A673 (cell line): ENCODE results near the gene ARCN1. TPM values are rescaled to one million over a fixed set of nuclear protein-coding genes. Genes with fewer than 3 reads are reported as not detected.

Source experiments
- BruUV-seq: library from RNA; stranded (reverse); fragments of 400-500 nt; replicated peaks from 2 replicates; lab custom pipeline; 2021; lab: Mats Ljungman, UMichigan
- CTCF ChIA-PET: fragments of 300-600 bp; sonication (Branson Sonifier 250); formaldehyde crosslinking; loops from one replicate; lab custom pipeline; 2022; ENCODE audit warnings: antibody characterized with exemption; lab: Charles Lee
- POLR2A ChIA-PET: fragments of 300-600 bp; sonication (Branson Sonifier 250); formaldehyde crosslinking; loops from one replicate; lab custom pipeline; 2022; ENCODE audit warnings: antibody characterized with exemption; ENCODE audit not compliant: low non-redundant PET; lab: Charles Lee
- DNase-seq: peaks from one replicate; pipeline ENCODE4 v3.0.0-alpha.2; 2015; ENCODE audit warnings: low spot score
- H3K27ac ChIP-seq: fragments of 200-600 bp; sonication (generic); 2 replicates; pipeline ENCODE4 v1.5.1; 2016; ENCODE audit warnings: mixed run types, low read depth, mild to moderate bottlenecking, mixed read lengths, antibody characterized with exemption, low read length; ENCODE audit not compliant: poor library complexity, severe bottlenecking
- H3K27me3 ChIP-seq: fragments of 200-600 bp; sonication (generic); replicated peaks from 2 replicates; pipeline ENCODE4 v1.6.1; 2017; ENCODE audit warnings: mixed run types, low read depth, mild to moderate bottlenecking, mixed read lengths, antibody characterized with exemption, low read length; ENCODE audit not compliant: insufficient read depth, poor library complexity
- H3K36me3 ChIP-seq: fragments of 200-600 bp; sonication (generic); 2 replicates; pipeline ENCODE4 v1.6.1; 2016; ENCODE audit warnings: mixed run types, mild to moderate bottlenecking, mixed read lengths, antibody characterized with exemption, low read length; ENCODE audit not compliant: insufficient read depth, poor library complexity, severe bottlenecking
- H3K4me1 ChIP-seq: fragments of 200-600 bp; sonication (generic); 2 replicates; pipeline ENCODE4 v1.6.1; 2017; ENCODE audit warnings: mixed run types, mild to moderate bottlenecking, mixed read lengths, antibody characterized with exemption, low read length; ENCODE audit not compliant: insufficient read depth, poor library complexity, severe bottlenecking
- H3K4me3 ChIP-seq: fragments of 200-600 bp; sonication (generic); 2 replicates; pipeline ENCODE4 v1.5.1; 2016; ENCODE audit warnings: low read depth, mixed run types, mild to moderate bottlenecking, mixed read lengths, low read length; ENCODE audit not compliant: poor library complexity, severe bottlenecking
- H3K9me3 ChIP-seq: fragments of 200-600 bp; sonication (generic); 2 replicates; pipeline ENCODE4 v1.6.1; 2016; ENCODE audit warnings: mixed run types, low read depth, mild to moderate bottlenecking, mixed read lengths, antibody characterized with exemption, low read length; ENCODE audit not compliant: poor library complexity, severe bottlenecking
- EZH2 ChIP-seq: fragments of 200-600 bp; sonication (generic); IDR thresholded peaks from 2 replicates; pipeline ENCODE4 v1.6.1; 2017; ENCODE audit warnings: borderline replicate concordance, low read depth, mild to moderate bottlenecking, mixed read lengths, antibody characterized with exemption, low read length; ENCODE audit not compliant: poor library complexity, severe bottlenecking
- intact Hi-C: fragments of 100-400 bp; cut with micrococcal nuclease; formaldehyde crosslinking; loops from one replicate; pipeline ENCODE4 v1.10.0; 2022; ENCODE audit not compliant: unreplicated experiment
- total RNA-seq: library from RNA; stranded (reverse); gene quantifications from 2 replicates; pipeline ENCODE4 v1.2.3, GENCODE V29; 2021
- TF ChIP-seq, protein P1 (sequence below): fragments of 300-800, 200-600 bp; sonication (generic); conservative IDR thresholded peaks from 2 replicates; pipeline ENCODE4 v1.5.1; 2017; ENCODE audit warnings: low read depth, mild to moderate bottlenecking, antibody characterized with exemption, low read length, moderate library complexity, mixed read lengths

Gene ARCN1
- total RNA-seq, 1 experiment from 2014 or later, result 220 TPM

DNA sequence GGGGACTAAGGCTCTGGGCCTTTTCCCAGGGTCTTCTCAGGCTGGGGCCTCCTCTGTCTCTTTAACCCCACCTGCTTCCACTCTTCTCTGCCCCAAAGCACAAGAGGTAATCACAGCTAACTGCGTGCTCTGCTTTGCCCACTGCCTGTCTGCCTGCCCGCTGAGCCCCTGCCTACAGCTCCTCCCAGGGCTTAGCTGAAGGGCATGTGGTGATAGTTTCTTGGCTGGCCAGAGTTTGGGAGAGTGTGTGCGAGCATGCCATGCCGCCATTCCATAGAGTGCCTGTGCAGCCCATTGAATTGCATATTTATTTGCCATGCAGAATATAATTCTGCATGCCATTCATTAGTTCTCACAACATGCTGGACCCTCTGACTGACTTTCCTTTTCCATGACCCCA lies 67.7 kb downstream of the ARCN1 start:
- Histone ChIP-seq H3K36me3 (peaks cover 2% of the 10 kb centered on the region), H3K9me3 (no peaks in the 10 kb centered on the region), H3K27ac (no peak overlapping the region), H3K4me3 (no peak overlapping the region), H3K4me1 (peaks cover 4% of the 10 kb centered on the region), H3K27me3 (no peaks in the 10 kb centered on the region)
- TF ChIP-seq, protein P1, sequence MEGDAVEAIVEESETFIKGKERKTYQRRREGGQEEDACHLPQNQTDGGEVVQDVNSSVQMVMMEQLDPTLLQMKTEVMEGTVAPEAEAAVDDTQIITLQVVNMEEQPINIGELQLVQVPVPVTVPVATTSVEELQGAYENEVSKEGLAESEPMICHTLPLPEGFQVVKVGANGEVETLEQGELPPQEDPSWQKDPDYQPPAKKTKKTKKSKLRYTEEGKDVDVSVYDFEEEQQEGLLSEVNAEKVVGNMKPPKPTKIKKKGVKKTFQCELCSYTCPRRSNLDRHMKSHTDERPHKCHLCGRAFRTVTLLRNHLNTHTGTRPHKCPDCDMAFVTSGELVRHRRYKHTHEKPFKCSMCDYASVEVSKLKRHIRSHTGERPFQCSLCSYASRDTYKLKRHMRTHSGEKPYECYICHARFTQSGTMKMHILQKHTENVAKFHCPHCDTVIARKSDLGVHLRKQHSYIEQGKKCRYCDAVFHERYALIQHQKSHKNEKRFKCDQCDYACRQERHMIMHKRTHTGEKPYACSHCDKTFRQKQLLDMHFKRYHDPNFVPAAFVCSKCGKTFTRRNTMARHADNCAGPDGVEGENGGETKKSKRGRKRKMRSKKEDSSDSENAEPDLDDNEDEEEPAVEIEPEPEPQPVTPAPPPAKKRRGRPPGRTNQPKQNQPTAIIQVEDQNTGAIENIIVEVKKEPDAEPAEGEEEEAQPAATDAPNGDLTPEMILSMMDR, result no peak
- no peak for TF ChIP-seq EZH2
- POLR2A ChIA-PET, result no interaction called here
- intact Hi-C loops, result no loop called here
- no TSS peak for BruUV-seq
- CTCF ChIA-PET, result no interaction called here
- no peak for DNase-seq

DNA sequence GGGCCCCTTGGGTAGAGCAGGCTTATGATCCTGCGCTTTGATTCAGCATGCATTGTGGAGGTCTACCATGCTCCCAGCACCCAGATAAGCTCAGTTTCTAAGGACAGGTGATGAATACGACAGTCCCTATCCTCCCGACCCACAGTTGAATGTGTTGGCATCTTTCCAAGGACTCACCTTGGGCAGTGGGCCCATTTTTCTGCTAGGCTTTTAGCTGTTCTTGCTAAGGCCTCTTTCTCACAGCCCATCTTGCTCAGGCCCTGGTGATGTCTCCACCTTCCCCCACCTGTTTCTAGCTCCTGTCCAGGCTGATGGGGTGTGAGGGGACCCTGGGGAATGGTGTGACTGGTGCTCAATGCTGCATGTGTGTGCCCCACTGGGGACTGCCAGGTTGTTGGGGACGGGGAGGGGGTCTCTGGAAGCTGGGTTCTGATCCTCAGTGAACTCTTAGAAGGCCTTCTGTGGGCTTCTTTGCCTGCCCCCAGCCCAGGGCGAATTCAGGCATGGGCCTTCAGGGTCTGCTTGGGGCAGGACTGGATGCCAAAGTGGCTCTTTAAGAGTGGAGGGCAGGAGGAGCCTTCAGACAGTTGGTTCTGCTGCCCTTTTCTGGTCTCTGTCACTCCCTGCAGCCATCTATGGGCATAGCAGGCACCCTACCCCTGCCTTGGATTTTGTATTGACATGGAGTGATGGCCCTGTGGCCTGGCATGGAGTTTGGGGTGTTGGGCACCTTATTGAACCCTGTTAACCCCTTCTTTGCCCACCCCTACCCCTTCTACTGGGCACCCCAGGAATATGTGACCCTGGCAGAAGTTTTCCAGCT lies 68.3 kb downstream of the ARCN1 start:
- intact Hi-C loops, result no loop called here
- no peak overlapping the region for H3K4me3 ChIP-seq
- H3K27ac ChIP-seq, result no peak overlapping the region
- no TSS peak for BruUV-seq
- no peaks in the 10 kb centered on the region for H3K27me3 ChIP-seq
- H3K4me1 ChIP-seq, result no peaks in the 10 kb centered on the region
- no peaks in the 10 kb centered on the region for H3K9me3 ChIP-seq
- TF ChIP-seq, protein P1, result no peak
- TF ChIP-seq EZH2, result no peak
- DNase-seq, result no peak
- ChIA-PET POLR2A (no interaction called here), CTCF (no interaction called here)
- H3K36me3 ChIP-seq, result peaks cover 2% of the 10 kb centered on the region

DNA sequence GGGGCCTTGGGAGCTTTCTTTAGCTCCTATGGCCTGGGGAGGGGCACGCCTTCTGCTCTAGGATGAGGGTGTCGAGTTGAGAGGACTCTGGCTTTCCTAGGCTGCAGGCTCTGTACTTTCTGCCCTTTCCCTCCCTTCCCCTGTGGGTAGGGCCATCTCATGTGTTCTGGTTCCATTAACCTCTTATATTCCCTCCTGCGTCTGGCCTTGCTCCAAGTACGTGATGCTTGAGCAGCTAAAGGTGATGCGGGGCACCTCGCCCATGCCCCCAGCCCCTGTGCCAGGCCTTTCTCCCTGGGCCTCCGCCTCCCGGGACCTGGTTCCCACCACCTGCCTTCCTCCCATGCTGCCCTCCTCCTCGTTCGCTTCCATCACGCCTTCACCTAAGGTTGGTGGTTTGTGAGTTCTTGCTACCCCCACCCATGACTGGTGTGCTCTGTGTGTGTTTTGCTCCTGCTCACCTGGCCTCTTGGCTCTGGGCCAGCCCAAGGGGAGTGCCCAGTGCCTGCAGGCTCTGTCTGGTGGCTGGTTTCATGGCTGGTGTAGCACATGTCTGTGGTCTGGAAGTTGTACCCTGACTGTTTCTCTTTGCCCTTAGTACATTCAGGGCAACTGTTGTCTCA lies 69.3 kb downstream of the ARCN1 start:
- ChIA-PET CTCF (no interaction called here), POLR2A (no interaction called here)
- no peaks in the 10 kb centered on the region for H3K27me3 ChIP-seq
- H3K4me3 ChIP-seq, result no peak overlapping the region
- no peak for DNase-seq
- TF ChIP-seq, protein P1, result no peak
- TF ChIP-seq EZH2, result no peak
- no peaks in the 10 kb centered on the region for H3K4me1 ChIP-seq
- intact Hi-C loops, result no loop called here
- peaks cover 5% of the 10 kb centered on the region for H3K36me3 ChIP-seq
- no TSS peak for BruUV-seq
- H3K9me3 ChIP-seq, result no peaks in the 10 kb centered on the region
- H3K27ac ChIP-seq, result no peak overlapping the region
